H1 (cell line): ENCODE data around the gene GNG13. TPM values are rescaled to one million over a fixed set of nuclear protein-coding genes. Genes with fewer than 3 reads are reported as not detected.

Source experiments
- ATF3 ChIP-seq: IDR thresholded peaks from 2 replicates; pipeline ENCODE4 v1.6.1; 2011; ENCODE audit warnings: low read depth, mild to moderate bottlenecking, low read length; ENCODE audit not compliant: insufficient read depth
- BACH1 ChIP-seq: IDR thresholded peaks from 2 replicates; pipeline ENCODE4 v1.6.1; 2012; ENCODE audit warnings: low read length, improper control_type of control experiment
- CEBPB ChIP-seq: IDR thresholded peaks from 2 replicates; pipeline ENCODE4 v1.6.1; 2012; ENCODE audit warnings: low read depth, low read length
- CTCF ChIP-seq, 3 experiments: IDR thresholded peaks; 1 replicate in 2 of 3; 2 replicates in 1 of 3; pipeline versions ENCODE4 v1.5.1 to v1.6.1; 2011; ENCODE audit warnings: low read length in 3 of 3, mild to moderate bottlenecking in 3 of 3, inconsistent platforms in 2 of 3, low read depth in 1 of 3, moderate library complexity in 1 of 3; ENCODE audit not compliant: insufficient read depth in 1 of 3; ENCODE audit errors: control extremely low read depth in 1 of 3
- E2F6 ChIP-seq: IDR thresholded peaks from 2 replicates; pipeline ENCODE4 v1.6.1; 2012; ENCODE audit warnings: inconsistent platforms
- FOSL1 ChIP-seq: IDR thresholded peaks from 2 replicates; pipeline ENCODE4 v1.6.1; 2011; ENCODE audit warnings: mild to moderate bottlenecking, low read depth, low read length, moderate library complexity; ENCODE audit not compliant: insufficient read depth
- HDAC2 ChIP-seq, 2 experiments: fragments of 300-600 bp in 1 of 2; sonication (generic) in 1 of 2; IDR thresholded peaks; 2 replicates each; pipeline ENCODE4 v1.6.1; 2011 to 2012; ENCODE audit warnings: low read depth in 2 of 2, low read length in 2 of 2, mild to moderate bottlenecking in 2 of 2, moderate library complexity in 2 of 2, borderline replicate concordance in 1 of 2, inconsistent platforms in 1 of 2
- HDAC6 ChIP-seq: IDR thresholded peaks from one replicate; pipeline ENCODE4 v1.7.1; 2012; ENCODE audit warnings: low read depth, mild to moderate bottlenecking, inconsistent platforms, low read length, moderate library complexity
- JUND ChIP-seq: IDR thresholded peaks from 2 replicates; pipeline ENCODE4 v1.6.1; 2011; ENCODE audit warnings: mild to moderate bottlenecking, improper control_type of control experiment, low read length
- KDM5A ChIP-seq: fragments of 200-600 bp; IDR thresholded peaks from 2 replicates; pipeline ENCODE4 v1.7.1; 2012; ENCODE audit warnings: mild to moderate bottlenecking, low read length, inconsistent platforms, mixed read lengths
- SIRT6 ChIP-seq: IDR thresholded peaks from one replicate; pipeline ENCODE4 v1.7.1; 2012; ENCODE audit warnings: low read length, inconsistent platforms
- SIX5 ChIP-seq: IDR thresholded peaks from 2 replicates; pipeline ENCODE4 v1.6.1; 2011; ENCODE audit warnings: mild to moderate bottlenecking, low read depth, low read length
- SP2 ChIP-seq: IDR thresholded peaks from 2 replicates; pipeline ENCODE4 v1.6.1; 2012; ENCODE audit warnings: mild to moderate bottlenecking, low read length, inconsistent platforms
- SUZ12 ChIP-seq: fragments of 200-600 bp; sonication (generic); IDR thresholded peaks from 2 replicates; pipeline ENCODE4 v1.6.1; 2012; ENCODE audit warnings: mild to moderate bottlenecking, inconsistent platforms, low read length, moderate library complexity, mixed read lengths
- TAF7 ChIP-seq: optimal IDR thresholded peaks from 2 replicates; pipeline ENCODE3; 2011; ENCODE audit warnings: low read depth, mild to moderate bottlenecking, inconsistent platforms, low read length, moderate library complexity, borderline replicate concordance
- TCF12 ChIP-seq: IDR thresholded peaks from 2 replicates; pipeline ENCODE4 v1.6.1; 2011; ENCODE audit warnings: low read depth, mild to moderate bottlenecking, low read length
- USF2 ChIP-seq: IDR thresholded peaks from 2 replicates; pipeline ENCODE4 v1.6.1; 2011; ENCODE audit warnings: low read length, improper control_type of control experiment
- ZNF274 ChIP-seq: IDR thresholded peaks from 2 replicates; pipeline ENCODE4 v1.7.0; 2012; ENCODE audit warnings: low read length, borderline replicate concordance; ENCODE audit errors: extremely low read depth
- polyA plus RNA-seq, 7 experiments: library from polyadenylated mRNA; depleted of rRNA in 3 of 7; stranded (reverse) in 5 of 7; unstranded in 2 of 7; fragments of >200 nt in 5 of 7; fragments of 200-250 nt in 2 of 7; gene quantifications; 1 replicate in 5 of 7; 2 replicates in 1 of 7; 4 replicates in 1 of 7; pipeline versions ENCODE4 v1.2.1 to v1.2.3, GENCODE V29; 2011 to 2013; ENCODE audit warnings: missing spikeins in 2 of 7, mixed read lengths in 2 of 7
- total RNA-seq: library from RNA; stranded (reverse); fragmentation: NEBNext Ultra II Directional; extraction: Animal tissue kit (Norgen Biotek cat#: 25700); gene quantifications from 2 replicates; pipeline ENCODE4 v1.2.1, GENCODE V29; 2021

Gene GNG13
- total and polyA plus RNA-seq, 2 of the 8 experiments (the other 6 are each of a cell fraction or from before 2014, with no cell fraction given): not detected

GRCh38 chr16:785563-786535 lies 14.7 kb downstream of the GNG13 start (continued):
- 0 out of 4 replicates have a peak, but pooled peaks of 1 of the 2 experiments have one; percentile 28 for TF ChIP-seq HDAC2 (IDR thresholded peaks at IDR 0.05; ENCODE audit: borderline replicate concordance in 1 of 2, low read depth in 2 of 2, low read length in 2 of 2)
- TF ChIP-seq KDM5A: no peak
- no peak for TF ChIP-seq CEBPB
- TF ChIP-seq SIX5: no peak
- no peak for TF ChIP-seq JUND
- no peak for TF ChIP-seq HDAC6
- no peak for TF ChIP-seq SP2
- TF ChIP-seq ATF3: no peak
- TF ChIP-seq USF2: no peak
- peak in 2 of 3 experiments; percentile 90 to 95; a peak in 3 of 4 replicates for TF ChIP-seq CTCF (IDR thresholded peaks at IDR 0.05; ENCODE audit: control extremely low read depth in 1 of 3, insufficient read depth in 1 of 3, low read depth in 1 of 3, low read length in 3 of 3)
- TF ChIP-seq BACH1: peak; percentile 82
- TF ChIP-seq E2F6: no peak
- no peak for TF ChIP-seq FOSL1
- TF ChIP-seq ZNF274: no peak
- no peak for TF ChIP-seq SIRT6
- TF ChIP-seq SUZ12: no peak
- no peak for TF ChIP-seq TAF7
- TF ChIP-seq TCF12: peak; percentile 54; the same call in 1 of the 2 replicates
